ENCODE measurements around the gene SREBF1. TPM values are rescaled to one million over a fixed set of nuclear protein-coding genes. Genes with fewer than 3 reads are reported as not detected.

The SREBF1 gene
- total and polyA plus RNA-seq, 2 of the 8 experiments (the other 6 are each of a cell fraction or from before 2014, with no cell fraction given) = 28.6 to 70.8 TPM

DNA sequence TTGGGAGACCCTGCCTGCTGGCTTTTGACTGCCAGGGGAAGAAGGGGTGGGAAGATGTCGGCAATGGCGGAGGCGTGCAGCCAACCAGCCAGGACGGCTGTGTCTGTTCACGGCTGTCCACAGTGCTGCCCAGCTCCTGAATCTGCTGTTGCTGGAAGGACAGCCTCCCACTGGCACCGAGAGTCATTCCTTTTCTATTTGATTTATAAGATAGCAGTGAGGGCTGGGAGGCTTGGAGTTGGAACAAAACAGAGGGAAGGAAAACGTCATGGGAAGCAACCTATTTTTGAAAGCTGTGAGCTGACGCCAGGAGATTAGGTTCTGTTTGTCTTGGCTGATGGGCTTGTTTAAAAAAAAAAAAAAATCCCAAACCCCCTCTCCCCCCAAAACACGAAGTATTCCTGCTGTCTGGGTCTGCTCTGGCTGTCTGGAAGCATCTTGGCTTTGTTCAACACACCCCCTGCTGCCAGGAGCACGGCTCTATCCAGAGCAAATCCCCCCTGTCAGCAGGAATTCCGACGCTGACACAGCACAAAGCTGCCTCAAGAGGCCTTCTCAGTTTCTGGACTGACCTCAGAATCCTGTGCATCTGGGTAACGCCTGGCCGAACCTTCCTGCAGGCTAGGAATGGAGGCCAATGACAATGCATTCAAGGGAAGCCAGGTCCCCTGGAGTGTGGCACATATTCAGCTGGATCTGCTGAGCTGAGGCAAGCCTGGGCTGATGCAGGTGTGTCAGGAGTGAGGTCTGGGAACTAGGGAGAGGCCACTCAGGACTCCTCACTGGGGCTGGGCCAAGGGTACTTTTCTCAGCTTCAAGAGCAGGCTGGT lies 41.0 kb upstream of the SREBF1 start:
- Histone ChIP-seq H3K36me3 (ENCODE audit: control insufficient read depth in 2 of 4, insufficient read depth in 4 of 4, low read length in 3 of 4) (no peaks in the 10 kb centered on the region), H3K56ac (replicated peaks; ENCODE audit: insufficient read length, low read depth, low read length) (no peak overlapping the region), H3K79me1 (ENCODE audit: low read depth, low read length) (no peaks in the 10 kb centered on the region), H3K4me1 (replicated peaks in 1 of 4; ENCODE audit: control insufficient read depth in 3 of 4, insufficient read depth in 4 of 4, low read length in 3 of 4) (peaks cover 11 to 28% (median 18%) of the 10 kb centered on the region in 4 experiments), H3K27ac (ENCODE audit: low read depth, low read length) (no peak overlapping the region), H4K20me1 (replicated peaks in 1 of 2; ENCODE audit: control insufficient read depth in 1 of 2, insufficient read depth in 2 of 2, low read length in 2 of 2) (no peaks in the 10 kb centered on the region), H3K4me3 (ENCODE audit: extremely low read depth in 1 of 4, insufficient read depth in 2 of 4, low read depth in 3 of 4, low read length in 4 of 4) (no peak overlapping the region), H3K9ac (replicated peaks in 1 of 4; ENCODE audit: extremely low read depth in 1 of 4, low read depth in 3 of 4, low read length in 3 of 4) (no peak overlapping the region; a peak in 1 of 7 replicates), H2BK5ac (ENCODE audit: low read depth, low read length) (peak overlapping the region; percentile 61; the same call in 1 of the 2 replicates), H3K14ac (ENCODE audit: insufficient read length) (no peak overlapping the region), H3K79me2 (ENCODE audit: control insufficient read depth in 1 of 2, insufficient read depth in 2 of 2, low read length in 2 of 2) (no peaks in the 10 kb centered on the region), H3K27me3 (replicated peaks in 1 of 4; ENCODE audit: control insufficient read depth in 3 of 4, extremely low read depth in 1 of 4, insufficient read depth in 3 of 4, low read length in 3 of 4) (no peaks in the 10 kb centered on the region; a peak in 1 of 7 replicates), H3K4ac (replicated peaks; ENCODE audit: insufficient read length, low read depth, low read length) (no peak overlapping the region), H2AFZ (ENCODE audit: low read length) (no peak overlapping the region), H4K91ac (replicated peaks; ENCODE audit: insufficient read length, low read length) (peak overlapping the region; percentile 77), H3K9me3 (ENCODE audit: insufficient read depth in 2 of 2, low read depth in 1 of 2, low read length in 1 of 2) (no peaks in the 10 kb centered on the region), H4K8ac (ENCODE audit: extremely low read depth, insufficient read depth, low read length) (0 out of 2 replicates have a peak overlapping the region, but pooled peaks have one; percentile 4), H3K18ac (ENCODE audit: extremely low read depth, low read length) (no peak overlapping the region; the same call in 1 of the 2 replicates), H3K4me2 (ENCODE audit: insufficient read depth in 1 of 2, low read depth in 2 of 2, low read length in 2 of 2) (no peak overlapping the region), H2AK5ac (ENCODE audit: low read depth, low read length) (no peak overlapping the region), H2BK15ac (ENCODE audit: low read length) (peak overlapping the region; percentile 36; the same call in 1 of the 2 replicates), H2BK120ac (replicated peaks; ENCODE audit: low read depth, low read length) (no peak overlapping the region), H3K23me2 (ENCODE audit: low read depth, low read length) (no peaks in the 10 kb centered on the region), H2BK12ac (ENCODE audit: low read depth, low read length) (peak overlapping the region; percentile 13; the same call in 1 of the 2 replicates), H3K23ac (ENCODE audit: insufficient read length) (no peak overlapping the region), H4K5ac (ENCODE audit: insufficient read length, low read depth, low read length) (peak overlapping the region; percentile 24), H2BK20ac (ENCODE audit: low read length) (peak overlapping the region; percentile 82)
- CTCF ChIA-PET (ENCODE audit: partially characterized antibody) = interaction anchor here (0.8 to 26.2 kb wide), 9 partner anchors 6 to 310 kb away, joined by 3 to 404 read pairs (median 4); no protein-coding TSS in a partner anchor
- 67% methylated on average over 14 of the region's 14 CpGs; no CpG with 5 or more reads in 1 of the 2 experiments for WGBS, 2 experiments (ENCODE audit: extremely low coverage in 1 of 2, insufficient coverage in 1 of 2, insufficient read length in 1 of 2, insufficient replicate concordance in 2 of 2, low coverage in 1 of 2, low lambda C conversion rate in 2 of 2, missing lambda C conversion rate in 1 of 2)
- DNase-seq (ENCODE audit: low read depth in 1 of 2, low spot score in 2 of 2) (no peak), FAIRE-seq (no peak)
- POLR2A ChIA-PET (ENCODE audit: partially characterized antibody) = interaction anchor here (0.6 to 2.2 kb wide), 4 partner anchors 9 to 54 kb away, joined by 3 to 10 read pairs (median 6); partner anchors contain the start of gene SREBF1
- no peak for TF ChIP-seq SP4 (IDR thresholded peaks at IDR 0.05; ENCODE audit: low read length)
- TF ChIP-seq CTBP2 (IDR thresholded peaks at IDR 0.05; ENCODE audit: borderline replicate concordance, insufficient read depth, insufficient read length, low read length) = no peak
- TF ChIP-seq YY1 (IDR thresholded peaks at IDR 0.05; ENCODE audit: low read depth, low read length) = no peak
- 0 out of 2 replicates have a peak, but pooled peaks have one; percentile 3 for TF ChIP-seq TCF12 (IDR thresholded peaks at IDR 0.05; ENCODE audit: low read depth, low read length)
- no peak for TF ChIP-seq ZNF274 (IDR thresholded peaks at IDR 0.05; ENCODE audit: borderline replicate concordance, extremely low read depth, low read length)
- TF ChIP-seq GTF2F1 (IDR thresholded peaks at IDR 0.05; ENCODE audit: borderline replicate concordance, low read depth, low read length) = no peak
- no peak for TF ChIP-seq KDM1A (IDR thresholded peaks at IDR 0.05; ENCODE audit: borderline replicate concordance, low read length)
- no peak for TF ChIP-seq CHD1 (IDR thresholded peaks at IDR 0.05; ENCODE audit: low read depth, low read length)
- peak; percentile 88; the same call in 1 of the 2 replicates for TF ChIP-seq MAFK (IDR thresholded peaks at IDR 0.05; ENCODE audit: low read depth, low read length)
